Measurements from ENCODE around the gene WASF2.

- no peak for TF ChIP-seq POLR2A (IDR thresholded peaks at IDR 0.05)
- no peak for TF ChIP-seq CTCF (IDR thresholded peaks at IDR 0.05)
These were observed 45.4 kb upstream of the WASF2 start for GRCh38 chr1:27535386-27535785.

All from vagina (tissue), 2 donors.